Measurements from ENCODE around the gene PRKCG. TPM values are rescaled to one million over a fixed set of nuclear protein-coding genes. Genes with fewer than 3 reads are reported as not detected.

PRKCG gene
- total and polyA plus RNA-seq, 2 experiments from 2014 or later = 0.18 TPM; not detected in 1

DNA sequence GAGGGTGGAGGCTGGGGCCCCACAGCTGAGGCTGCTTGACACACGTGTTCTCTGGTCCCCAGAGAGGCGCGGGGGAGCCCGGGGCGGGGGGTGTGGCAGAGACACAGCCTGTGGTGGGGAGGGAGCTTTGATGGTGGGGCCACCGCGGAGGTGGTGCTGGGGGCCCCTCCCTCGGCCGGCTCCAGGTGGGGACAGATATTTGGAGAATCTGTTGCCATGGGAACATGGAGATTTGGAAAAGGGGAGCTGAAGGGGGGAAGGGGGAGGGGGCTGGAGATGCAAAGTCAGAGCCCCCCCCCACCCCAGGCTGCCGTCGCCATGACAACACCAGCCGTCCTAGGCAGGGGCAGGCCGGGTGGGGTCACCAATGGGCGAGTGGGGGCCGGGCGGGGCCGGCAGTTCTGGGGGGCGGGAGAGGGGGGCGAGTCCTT, 1.2 kb downstream of the PRKCG start:
- H3K79me2 ChIP-seq = no peaks in the 10 kb centered on the region
- no peak overlapping the region for H3K4me3 ChIP-seq
- H3K9me3 ChIP-seq (ENCODE audit: low read depth) = no peaks in the 10 kb centered on the region
- H2AFZ ChIP-seq = no peak overlapping the region
- no peak overlapping the region for H3K27ac ChIP-seq
- H3K4me2 ChIP-seq = no peak overlapping the region
- H3K4me1 ChIP-seq (ENCODE audit: insufficient read depth) = peaks cover 8% of the 10 kb centered on the region
- no peaks in the 10 kb centered on the region for H3K9me2 ChIP-seq (replicated peaks; ENCODE audit: insufficient read depth)
- no peaks in the 10 kb centered on the region for H4K20me1 ChIP-seq (ENCODE audit: insufficient read depth, poor library complexity, severe bottlenecking)
- DNase-seq (ENCODE audit: low spot score) = no peak
- no peaks in the 10 kb centered on the region for H3K36me3 ChIP-seq (replicated peaks; ENCODE audit: insufficient read depth, low read depth)
- TF ChIP-seq EZH2 (IDR thresholded peaks at IDR 0.05; ENCODE audit: borderline replicate concordance) (no peak), EZH2phosphoT487 (IDR thresholded peaks at IDR 0.05; ENCODE audit: low read depth, severe bottlenecking, unreplicated experiment) (no peak)
- TF ChIP-seq, protein P1, sequence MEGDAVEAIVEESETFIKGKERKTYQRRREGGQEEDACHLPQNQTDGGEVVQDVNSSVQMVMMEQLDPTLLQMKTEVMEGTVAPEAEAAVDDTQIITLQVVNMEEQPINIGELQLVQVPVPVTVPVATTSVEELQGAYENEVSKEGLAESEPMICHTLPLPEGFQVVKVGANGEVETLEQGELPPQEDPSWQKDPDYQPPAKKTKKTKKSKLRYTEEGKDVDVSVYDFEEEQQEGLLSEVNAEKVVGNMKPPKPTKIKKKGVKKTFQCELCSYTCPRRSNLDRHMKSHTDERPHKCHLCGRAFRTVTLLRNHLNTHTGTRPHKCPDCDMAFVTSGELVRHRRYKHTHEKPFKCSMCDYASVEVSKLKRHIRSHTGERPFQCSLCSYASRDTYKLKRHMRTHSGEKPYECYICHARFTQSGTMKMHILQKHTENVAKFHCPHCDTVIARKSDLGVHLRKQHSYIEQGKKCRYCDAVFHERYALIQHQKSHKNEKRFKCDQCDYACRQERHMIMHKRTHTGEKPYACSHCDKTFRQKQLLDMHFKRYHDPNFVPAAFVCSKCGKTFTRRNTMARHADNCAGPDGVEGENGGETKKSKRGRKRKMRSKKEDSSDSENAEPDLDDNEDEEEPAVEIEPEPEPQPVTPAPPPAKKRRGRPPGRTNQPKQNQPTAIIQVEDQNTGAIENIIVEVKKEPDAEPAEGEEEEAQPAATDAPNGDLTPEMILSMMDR (IDR thresholded peaks at IDR 0.05; ENCODE audit: poor library complexity) = no peak
- no CpG with 5 or more reads among the region's 19 CpGs for WGBS (ENCODE audit: low lambda C conversion rate, missing lambda C conversion rate)
- H3K27me3 ChIP-seq = peaks cover 29% of the 10 kb centered on the region

DNA sequence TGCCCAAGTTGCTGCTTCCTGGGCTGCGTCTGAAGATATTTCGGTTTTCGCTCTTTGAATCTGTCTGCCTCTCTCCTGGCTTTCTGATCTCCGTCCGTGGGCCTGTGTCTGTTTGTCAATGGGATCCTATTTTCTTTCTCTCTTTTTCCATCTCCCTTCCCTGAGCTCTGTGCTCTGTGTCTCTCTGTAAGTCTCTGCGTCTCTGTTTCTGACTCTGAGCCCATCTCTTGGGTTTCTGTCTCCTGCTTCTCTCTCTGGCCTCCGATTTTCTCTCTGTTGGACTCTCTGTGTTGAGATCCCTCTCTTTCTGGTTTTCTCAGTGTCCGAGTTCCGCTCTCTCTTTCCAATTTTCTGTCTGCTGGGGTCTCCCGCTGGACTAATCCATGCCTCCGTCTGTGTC, 1.7 kb downstream of the PRKCG start:
- H3K4me2 ChIP-seq = no peak overlapping the region
- TF ChIP-seq EZH2phosphoT487 (IDR thresholded peaks at IDR 0.05; ENCODE audit: low read depth, severe bottlenecking, unreplicated experiment) (no peak), EZH2 (IDR thresholded peaks at IDR 0.05; ENCODE audit: borderline replicate concordance) (no peak)
- 65% methylated on average over 10 of the region's 11 CpGs for WGBS (ENCODE audit: low lambda C conversion rate, missing lambda C conversion rate)

DNA sequence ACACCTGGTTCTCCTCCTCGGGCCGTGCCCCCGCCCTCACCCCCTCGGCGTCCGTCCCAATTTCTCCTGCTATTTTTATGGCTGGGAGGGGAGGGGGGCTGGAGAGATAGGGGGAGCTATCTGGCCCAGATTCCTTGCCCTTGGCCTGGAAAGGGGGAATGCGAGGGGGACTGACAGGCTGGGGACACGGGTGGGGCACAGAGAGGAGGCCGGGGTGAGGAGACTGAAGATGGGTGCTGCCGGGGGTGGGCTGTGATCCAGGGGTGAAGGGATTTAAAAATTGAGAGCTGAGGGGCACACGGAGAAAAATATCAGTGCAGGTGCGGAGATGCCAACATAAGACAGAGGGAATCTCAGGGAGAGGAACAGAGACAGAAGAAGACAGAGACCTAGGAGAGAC, 2.3 kb downstream of the PRKCG start:
- no peak overlapping the region for H3K4me3 ChIP-seq
- peaks cover 8% of the 10 kb centered on the region for H3K4me1 ChIP-seq (ENCODE audit: insufficient read depth)
- H3K36me3 ChIP-seq (replicated peaks; ENCODE audit: insufficient read depth, low read depth) = no peaks in the 10 kb centered on the region
- H3K27me3 ChIP-seq = peaks cover 29% of the 10 kb centered on the region
- H3K27ac ChIP-seq = no peak overlapping the region
- WGBS (ENCODE audit: low lambda C conversion rate, missing lambda C conversion rate) = 77% methylated on average over 5 of the region's 12 CpGs
- TF ChIP-seq EZH2phosphoT487 (IDR thresholded peaks at IDR 0.05; ENCODE audit: low read depth, severe bottlenecking, unreplicated experiment) = no peak
- TF ChIP-seq EZH2 (IDR thresholded peaks at IDR 0.05; ENCODE audit: borderline replicate concordance) = no peak
- TF ChIP-seq, protein P1 (IDR thresholded peaks at IDR 0.05; ENCODE audit: poor library complexity) = no peak
- H2AFZ ChIP-seq = no peak overlapping the region
- H3K4me2 ChIP-seq = no peak overlapping the region
- no peaks in the 10 kb centered on the region for H3K9me3 ChIP-seq (ENCODE audit: low read depth)
- DNase-seq (ENCODE audit: low spot score) = no peak
- no peaks in the 10 kb centered on the region for H4K20me1 ChIP-seq (ENCODE audit: insufficient read depth, poor library complexity, severe bottlenecking)
- H3K9me2 ChIP-seq (replicated peaks; ENCODE audit: insufficient read depth) = no peaks in the 10 kb centered on the region
- no peaks in the 10 kb centered on the region for H3K79me2 ChIP-seq

More for the DNA sequence above, 1.7 kb downstream of the PRKCG start:
- Histone ChIP-seq H3K9me2 (replicated peaks; ENCODE audit: insufficient read depth) (no peaks in the 10 kb centered on the region), H3K36me3 (replicated peaks; ENCODE audit: insufficient read depth, low read depth) (no peaks in the 10 kb centered on the region), H3K9me3 (ENCODE audit: low read depth) (no peaks in the 10 kb centered on the region), H3K4me3 (no peak overlapping the region), H3K27me3 (peaks cover 29% of the 10 kb centered on the region), H4K20me1 (ENCODE audit: insufficient read depth, poor library complexity, severe bottlenecking) (no peaks in the 10 kb centered on the region), H3K79me2 (no peaks in the 10 kb centered on the region), H3K4me1 (ENCODE audit: insufficient read depth) (peaks cover 8% of the 10 kb centered on the region), H3K27ac (no peak overlapping the region), H2AFZ (no peak overlapping the region)
- DNase-seq (ENCODE audit: low spot score) = no peak

DNA sequence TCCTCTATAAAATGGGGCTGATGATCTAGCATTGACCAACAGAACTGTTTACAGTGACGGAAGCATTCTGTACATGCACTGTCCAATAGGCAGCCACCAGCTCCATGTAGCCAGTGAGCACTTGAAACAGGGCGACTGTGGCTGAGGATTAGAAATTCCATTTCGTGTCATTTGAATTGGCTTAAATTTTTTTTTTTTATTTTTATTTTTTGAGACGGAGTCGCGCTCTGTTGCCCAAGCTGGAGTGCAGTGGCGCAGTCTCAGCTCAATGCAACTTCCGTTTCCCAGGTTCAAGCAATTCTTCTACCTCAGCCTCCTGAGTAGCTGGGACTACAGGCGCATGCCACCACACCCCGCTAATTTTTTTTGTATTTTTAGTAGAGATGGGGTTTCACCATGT, 3.0 kb downstream of the PRKCG start:
- WGBS (ENCODE audit: low lambda C conversion rate, missing lambda C conversion rate) = 94% methylated on average over 10 of the region's 10 CpGs
- Histone ChIP-seq H3K27me3 (peaks cover 29% of the 10 kb centered on the region), H3K4me3 (no peak overlapping the region)

More for the DNA sequence above, 3.0 kb downstream of the PRKCG start:
- no peaks in the 10 kb centered on the region for H3K9me2 ChIP-seq (replicated peaks; ENCODE audit: insufficient read depth)
- no peak for DNase-seq (ENCODE audit: low spot score)
- no peaks in the 10 kb centered on the region for H3K36me3 ChIP-seq (replicated peaks; ENCODE audit: insufficient read depth, low read depth)
- no peak overlapping the region for H3K4me2 ChIP-seq
- H3K27ac ChIP-seq = no peak overlapping the region
- H2AFZ ChIP-seq = no peak overlapping the region
- peaks cover 8% of the 10 kb centered on the region for H3K4me1 ChIP-seq (ENCODE audit: insufficient read depth)
- H4K20me1 ChIP-seq (ENCODE audit: insufficient read depth, poor library complexity, severe bottlenecking) = no peaks in the 10 kb centered on the region
- no peaks in the 10 kb centered on the region for H3K79me2 ChIP-seq
- TF ChIP-seq EZH2phosphoT487 (IDR thresholded peaks at IDR 0.05; ENCODE audit: low read depth, severe bottlenecking, unreplicated experiment) (no peak), EZH2 (IDR thresholded peaks at IDR 0.05; ENCODE audit: borderline replicate concordance) (no peak)
- TF ChIP-seq, protein P1 (IDR thresholded peaks at IDR 0.05; ENCODE audit: poor library complexity) = no peak
- H3K9me3 ChIP-seq (ENCODE audit: low read depth) = no peaks in the 10 kb centered on the region

Data from hepatocyte (in vitro differentiated cells).